Testis (tissue), 2 donors: ENCODE data around the gene LIN28A.

ENCODE experiments used
- CTCF ChIP-seq, 3 experiments: fragments of 450-650 bp in 2 of 3; fragments of 200-600 bp in 1 of 3; sonication (generic) in 1 of 3; IDR thresholded peaks; one replicate each; pipeline ENCODE4 v1.5.1; 2016 to 2019; ENCODE audit warnings: antibody characterized with exemption in 3 of 3, mild to moderate bottlenecking in 2 of 3, moderate library complexity in 1 of 3
- POLR2A ChIP-seq: fragments of 450-650 bp; IDR thresholded peaks from one replicate; pipeline ENCODE4 v1.6.1; 2017; ENCODE audit warnings: antibody characterized with exemption, mild to moderate bottlenecking, moderate library complexity

DNA sequence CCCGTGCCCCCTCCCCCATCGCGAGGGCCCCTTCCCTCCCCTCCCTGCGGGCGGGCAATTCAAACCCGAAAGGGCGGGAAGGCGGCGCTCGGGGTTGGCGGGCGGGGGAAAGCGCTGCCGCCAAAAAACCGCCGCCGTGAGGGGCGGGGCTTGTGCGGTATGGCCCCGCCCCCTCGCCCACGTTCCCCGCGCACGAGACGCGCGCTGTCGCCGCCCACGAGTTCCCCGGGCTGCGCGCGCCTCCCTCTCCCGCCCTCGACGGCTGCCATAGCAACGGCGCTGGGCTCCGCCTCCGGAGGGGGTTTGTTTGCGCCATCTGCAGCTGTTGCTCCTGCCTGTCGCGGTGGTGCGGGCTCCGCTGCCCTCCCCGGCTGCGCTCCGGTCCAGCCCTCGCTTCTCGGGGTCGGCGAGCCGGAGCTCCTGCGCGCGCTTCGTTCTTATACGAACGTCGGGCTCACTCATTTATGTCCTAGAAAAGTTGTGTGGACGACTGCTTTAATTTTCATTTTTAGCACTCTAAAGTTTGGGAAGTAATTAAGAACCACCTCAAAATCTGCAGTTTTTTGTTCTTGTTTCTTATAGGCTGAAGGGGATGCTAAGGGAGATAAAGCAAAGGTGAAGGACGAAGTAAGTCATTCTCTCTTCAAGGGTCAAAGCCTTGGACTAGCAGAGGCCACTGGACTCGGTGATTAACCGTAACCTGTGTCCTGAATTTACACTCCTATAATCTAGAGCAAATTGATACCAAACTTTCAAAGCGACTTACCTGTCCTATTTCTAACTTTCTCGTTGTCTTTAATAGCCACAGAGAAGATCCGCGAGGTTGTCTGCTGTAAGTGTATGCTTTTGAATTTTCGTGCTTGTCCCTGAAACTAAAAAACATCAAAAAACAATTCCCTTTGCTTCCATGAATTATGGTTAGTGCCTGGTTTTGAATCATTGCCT is 62.6 kb downstream of the LIN28A start:
- TF ChIP-seq CTCF (IDR thresholded peaks at IDR 0.05) (no peak), POLR2A (peak; percentile 59)
